HCT116 (cell line): ENCODE data around the gene SWT1. TPM values are rescaled to one million over a fixed set of nuclear protein-coding genes. Genes with fewer than 3 reads are reported as not detected.
A peak's percentile ranks its signal among the peaks of the same experiment; 100 is the strongest.

Source experiments
- ATAC-seq: fragments of 200-7000 bp; cut with Tn5 transposase; 2 replicates; pipeline ENCODE4 v1.9.1; 2020; ENCODE audit warnings: mild to moderate bottlenecking, moderate library complexity
- BruUV-seq: library from RNA; stranded (reverse); fragments of 400-500 nt; replicated peaks from 2 replicates; lab custom pipeline; 2021; lab: Mats Ljungman, UMichigan
- CTCF ChIA-PET: fragments of 300-600 bp; sonication (Branson Sonifier 250); formaldehyde crosslinking; loops from one replicate; lab custom pipeline; 2021; ENCODE audit warnings: antibody characterized with exemption; lab: Charles Lee
- POLR2A ChIA-PET: fragments of 300-600, 350-600 bp; sonication (Branson Sonifier 250); formaldehyde crosslinking; loops from one replicate; lab custom pipeline; 2021; ENCODE audit warnings: antibody characterized with exemption; lab: Charles Lee
- RAD21 ChIA-PET, 2 experiments: fragments of 300-600 bp; sonication (Branson Sonifier 250); formaldehyde crosslinking; loops; one replicate each; lab custom pipeline; 2023; ENCODE audit warnings: low total read pairs in 2 of 2; ENCODE audit not compliant: uncharacterized antibody in 2 of 2, unreplicated experiment in 2 of 2, low non-redundant PET in 1 of 2; lab: Charles Lee
- DNase-seq: peaks from one replicate; pipeline ENCODE4 v3.0.0-alpha.2; 2010; ENCODE audit warnings: low read depth, low spot score
- H2AFZ ChIP-seq: fragments of 200-600 bp; shearing (Covaris generic), sonication (generic); 2 replicates; pipeline ENCODE4 v1.6.1; 2017; ENCODE audit warnings: low read depth, mixed run types, mixed read lengths, antibody characterized with exemption, low read length; ENCODE audit not compliant: poor library complexity, severe bottlenecking
- H3K27ac ChIP-seq: 2 replicates; pipeline ENCODE4 v1.5.1; 2012; ENCODE audit warnings: low read depth, low read length
- H3K27me3 ChIP-seq: fragments of 200-600 bp; sonication (generic); 2 replicates; pipeline ENCODE4 v1.6.1; 2016; ENCODE audit warnings: mixed run types, low read length, mixed read lengths; ENCODE audit not compliant: insufficient read depth
- H3K36me3 ChIP-seq, 2 experiments: fragments of 200-500 bp in 1 of 2; fragments of 200-600 bp in 1 of 2; sonication (Bioruptor generic) in 1 of 2; sonication (generic) in 1 of 2; 2 replicates each; pipeline versions ENCODE4 v1.5.1 to v1.6.1; 2014 to 2016; ENCODE audit warnings: low read length in 2 of 2, inconsistent platforms in 1 of 2, mixed read lengths in 1 of 2, mixed run types in 1 of 2; ENCODE audit not compliant: insufficient read depth in 2 of 2, control insufficient read depth in 1 of 2
- H3K4me1 ChIP-seq, 2 experiments: fragments of 200-600 bp in 1 of 2; sonication (generic) in 1 of 2; 2 replicates each; pipeline versions ENCODE4 v1.5.1 to v1.6.1; 2012 to 2017; ENCODE audit warnings: low read length in 2 of 2, inconsistent platforms in 1 of 2, mild to moderate bottlenecking in 1 of 2, mixed read lengths in 1 of 2, mixed run types in 1 of 2, moderate library complexity in 1 of 2; ENCODE audit not compliant: insufficient read depth in 2 of 2, control insufficient read depth in 1 of 2
- H3K4me2 ChIP-seq: fragments of 200-600 bp; sonication (generic); 2 replicates; pipeline ENCODE4 v1.6.1; 2017; ENCODE audit warnings: mixed run types, low read length, mixed read lengths
- H3K4me3 ChIP-seq, 2 experiments: fragments of 200-600 bp in 1 of 2; sonication (generic) in 1 of 2; replicated peaks in 1 of 2; 2 replicates each; pipeline ENCODE4 v1.5.1; 2011 to 2016; ENCODE audit warnings: low read length in 2 of 2, control low read depth in 1 of 2, low read depth in 1 of 2, mild to moderate bottlenecking in 1 of 2, mixed read lengths in 1 of 2, mixed run types in 1 of 2
- H3K79me2 ChIP-seq: fragments of 200-600 bp; sonication (generic); 2 replicates; pipeline ENCODE4 v1.6.1; 2017; ENCODE audit warnings: mild to moderate bottlenecking, mixed run types, low read length, moderate library complexity, mixed read lengths; ENCODE audit not compliant: insufficient read depth
- H3K9ac ChIP-seq: fragments of 200-600 bp; sonication (generic); 2 replicates; pipeline ENCODE4 v1.6.1; 2016; ENCODE audit warnings: low read length, mixed read lengths
- H3K9me2 ChIP-seq: fragments of 200-600 bp; sonication (generic), shearing (Covaris generic); 2 replicates; pipeline ENCODE4 v1.6.1; 2017; ENCODE audit warnings: mixed run types, mild to moderate bottlenecking, moderate library complexity; ENCODE audit not compliant: insufficient read depth
- H3K9me3 ChIP-seq, 2 experiments: fragments of 200-500 bp in 1 of 2; fragments of 200-600 bp in 1 of 2; sonication (Bioruptor generic) in 1 of 2; sonication (generic) in 1 of 2; 2 replicates each; pipeline ENCODE4 v1.6.1; 2014 to 2017; ENCODE audit warnings: low read length in 2 of 2, mixed read lengths in 2 of 2, inconsistent platforms in 1 of 2, low read depth in 1 of 2, mild to moderate bottlenecking in 1 of 2, mixed run types in 1 of 2, moderate library complexity in 1 of 2; ENCODE audit not compliant: control insufficient read depth in 1 of 2, insufficient read depth in 1 of 2
- H4K20me1 ChIP-seq: fragments of 200-600 bp; sonication (generic), shearing (Covaris generic); 2 replicates; pipeline ENCODE4 v1.6.1; 2017; ENCODE audit warnings: mixed run types, mild to moderate bottlenecking, moderate library complexity; ENCODE audit not compliant: insufficient read depth
- CBX3 ChIP-seq: IDR thresholded peaks from 2 replicates; pipeline ENCODE4 v1.6.1; 2012; ENCODE audit warnings: low read depth
- ELF1 ChIP-seq: IDR thresholded peaks from 2 replicates; pipeline ENCODE4 v1.6.1; 2012; ENCODE audit warnings: low read depth, borderline replicate concordance
- EZH2 ChIP-seq: fragments of 200-600 bp; sonication (generic); IDR thresholded peaks from 2 replicates; pipeline ENCODE4 v1.6.1; 2017; ENCODE audit warnings: antibody characterized with exemption, mixed run types
- JUND ChIP-seq: IDR thresholded peaks from 2 replicates; pipeline ENCODE4 v1.6.1; 2012
- SRF ChIP-seq: IDR thresholded peaks from 2 replicates; pipeline ENCODE4 v1.6.1; 2012; ENCODE audit warnings: low read depth
- ZNF274 ChIP-seq: fragments of 200-500 bp; sonication (Bioruptor generic); IDR thresholded peaks from 2 replicates; pipeline ENCODE4 v1.6.1; 2014; ENCODE audit warnings: mild to moderate bottlenecking, low read depth, low read length, inconsistent platforms
- intact Hi-C: fragments of 100-400 bp; cut with micrococcal nuclease; formaldehyde crosslinking; loops from 2 replicates; pipeline ENCODE4 v1.10.0; 2022
- total RNA-seq: library from RNA; stranded (reverse); gene quantifications from one replicate; pipeline ENCODE4 v1.2.1, GENCODE V29; 2021; ENCODE audit not compliant: unreplicated experiment

SWT1 gene
- total RNA-seq, 1 experiment from 2014 or later = 3.3 TPM

- intact Hi-C loops = no loop called here
- Histone ChIP-seq H3K9ac (no peak overlapping the region), H3K27me3 (no peaks in the 10 kb centered on the region), H3K27ac (no peak overlapping the region), H3K4me2 (no peak overlapping the region), H3K79me2 (no peaks in the 10 kb centered on the region), H2AFZ (no peak overlapping the region)
- BruUV-seq = no TSS peak
- CTCF ChIA-PET = no interaction called here
- no peak for DNase-seq
- TF ChIP-seq CBX3 (peak; percentile 70; the same call in 1 of the 2 replicates), EZH2 (no peak)
- TF ChIP-seq, all 23 proteins: peak for 1
- Histone ChIP-seq H3K9me3 (peaks cover 0 to 11% of the 10 kb centered on the region in 2 experiments; a peak in 1 of 4 replicates), H4K20me1 (no peaks in the 10 kb centered on the region), H3K9me2 (no peaks in the 10 kb centered on the region), H3K36me3 (no peaks in the 10 kb centered on the region), H3K4me1 (no peaks in the 10 kb centered on the region), H3K4me3 (no peak overlapping the region)
- ChIA-PET POLR2A (no interaction called here), RAD21 (no interaction called here)
- no peak for ATAC-seq
These were observed 67.2 kb downstream of the SWT1 start for GRCh38 chr1:185224132-185224531.

- Histone ChIP-seq H3K27ac (no peak overlapping the region), H3K9ac (no peak overlapping the region), H2AFZ (no peak overlapping the region), H3K36me3 (no peaks in the 10 kb centered on the region), H3K4me3 (no peak overlapping the region), H4K20me1 (no peaks in the 10 kb centered on the region), H3K79me2 (no peaks in the 10 kb centered on the region), H3K9me3 (peaks cover 0 to 11% of the 10 kb centered on the region in 2 experiments; a peak in 1 of 4 replicates), H3K9me2 (no peaks in the 10 kb centered on the region)
- RAD21 ChIA-PET = no interaction called here
- intact Hi-C loops = no loop called here
- ATAC-seq = no peak
- BruUV-seq = no TSS peak
- DNase-seq = no peak
- CTCF ChIA-PET = interaction anchor here (1.2 kb wide), 1 partner anchor 57 kb away, joined by 3 read pairs; no protein-coding TSS in a partner anchor
- POLR2A ChIA-PET = no interaction called here
- TF ChIP-seq JUND = no peak
- TF ChIP-seq SRF = no peak
- no peak for TF ChIP-seq ELF1
- TF ChIP-seq ZNF274 = no peak
- TF ChIP-seq, all 23 proteins: peak for 0
- H3K4me2 ChIP-seq = no peak overlapping the region
- no peaks in the 10 kb centered on the region for H3K4me1 ChIP-seq
- H3K27me3 ChIP-seq = no peaks in the 10 kb centered on the region
These were observed 70.2 kb downstream of the SWT1 start for GRCh38 chr1:185227161-185227560.
